Fibroblast of mammary gland (primary cell): ENCODE results near the gene PTPRN2.
"Not testable (repeated sequence)": the region's sequence is repeated elsewhere in the genome, so short reads cannot be mapped to it uniquely, and the experiment has no call there.

Experiments
- DNase-seq: peaks from one replicate; pipeline ENCODE4 v3.0.0-alpha.2; 2010; ENCODE audit warnings: low read depth
- H3K4me3 ChIP-seq: 2 replicates; pipeline ENCODE4 v1.5.1; 2011; ENCODE audit warnings: low read depth, mild to moderate bottlenecking, low read length, moderate library complexity; ENCODE audit not compliant: control insufficient read depth
- TF ChIP-seq, protein P1 (sequence below): conservative IDR thresholded peaks from 2 replicates; pipeline ENCODE4 v1.5.1; 2011; ENCODE audit warnings: low read depth, low read length, inconsistent platforms; ENCODE audit not compliant: control insufficient read depth, insufficient read depth

The PTPRN2 gene

DNA sequence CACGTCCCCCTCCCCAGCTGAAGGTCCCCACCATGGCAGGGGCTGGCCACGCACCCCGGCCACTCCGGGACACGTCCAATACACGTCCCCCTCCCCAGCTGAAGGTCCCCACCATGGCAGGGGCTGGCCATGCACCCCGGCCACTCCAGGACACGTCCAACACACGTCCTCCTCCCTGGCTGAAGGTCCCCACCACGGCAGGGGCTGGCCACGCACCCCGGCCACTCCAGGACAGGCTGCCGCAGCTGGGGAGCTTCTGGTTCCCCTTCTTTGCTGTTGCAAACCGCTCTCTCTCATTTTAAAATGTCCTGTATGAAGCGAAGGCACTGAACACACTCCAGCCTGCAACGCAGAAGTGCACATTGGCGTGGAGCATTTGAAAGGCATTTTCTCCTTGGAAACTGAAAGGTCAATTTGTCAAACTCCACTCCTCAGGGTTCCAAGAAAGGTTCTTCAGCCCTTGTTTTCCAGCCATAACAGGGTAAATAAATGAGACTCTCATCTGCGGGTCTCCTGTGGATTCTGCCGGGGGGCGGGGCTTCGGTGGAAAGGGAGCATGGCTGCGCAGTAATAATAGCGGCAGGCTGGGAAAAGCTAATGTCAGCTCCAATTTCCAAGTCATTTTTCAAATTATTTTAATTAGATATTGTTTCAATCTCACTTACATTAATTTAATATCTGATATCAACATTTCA lies 670.5 kb downstream of the PTPRN2 start:
- TF ChIP-seq, protein P1, sequence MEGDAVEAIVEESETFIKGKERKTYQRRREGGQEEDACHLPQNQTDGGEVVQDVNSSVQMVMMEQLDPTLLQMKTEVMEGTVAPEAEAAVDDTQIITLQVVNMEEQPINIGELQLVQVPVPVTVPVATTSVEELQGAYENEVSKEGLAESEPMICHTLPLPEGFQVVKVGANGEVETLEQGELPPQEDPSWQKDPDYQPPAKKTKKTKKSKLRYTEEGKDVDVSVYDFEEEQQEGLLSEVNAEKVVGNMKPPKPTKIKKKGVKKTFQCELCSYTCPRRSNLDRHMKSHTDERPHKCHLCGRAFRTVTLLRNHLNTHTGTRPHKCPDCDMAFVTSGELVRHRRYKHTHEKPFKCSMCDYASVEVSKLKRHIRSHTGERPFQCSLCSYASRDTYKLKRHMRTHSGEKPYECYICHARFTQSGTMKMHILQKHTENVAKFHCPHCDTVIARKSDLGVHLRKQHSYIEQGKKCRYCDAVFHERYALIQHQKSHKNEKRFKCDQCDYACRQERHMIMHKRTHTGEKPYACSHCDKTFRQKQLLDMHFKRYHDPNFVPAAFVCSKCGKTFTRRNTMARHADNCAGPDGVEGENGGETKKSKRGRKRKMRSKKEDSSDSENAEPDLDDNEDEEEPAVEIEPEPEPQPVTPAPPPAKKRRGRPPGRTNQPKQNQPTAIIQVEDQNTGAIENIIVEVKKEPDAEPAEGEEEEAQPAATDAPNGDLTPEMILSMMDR = no peak
- no peak overlapping the region for H3K4me3 ChIP-seq
- no peak for DNase-seq

DNA sequence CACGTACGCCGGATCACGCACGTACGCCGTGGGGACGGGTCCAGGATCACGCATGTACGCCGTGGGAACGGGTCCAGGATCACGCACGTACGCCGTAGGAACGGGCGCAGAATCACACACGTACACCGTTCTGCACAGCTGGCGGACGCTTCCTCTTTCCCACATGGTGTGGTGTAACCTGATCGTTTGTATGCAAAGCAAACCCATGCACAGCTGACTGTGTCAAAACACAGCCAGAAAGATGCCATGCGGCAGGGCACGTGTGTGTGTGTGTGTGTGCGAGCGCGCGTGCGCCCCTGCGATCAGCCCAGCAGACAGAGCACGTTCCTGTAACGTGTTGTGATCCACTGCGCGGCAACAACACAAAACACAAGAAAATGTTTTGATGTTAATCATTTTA lies 677.2 kb downstream of the PTPRN2 start:
- no peak for DNase-seq
- TF ChIP-seq, protein P1 = no peak
- no peak overlapping the region for H3K4me3 ChIP-seq

DNA sequence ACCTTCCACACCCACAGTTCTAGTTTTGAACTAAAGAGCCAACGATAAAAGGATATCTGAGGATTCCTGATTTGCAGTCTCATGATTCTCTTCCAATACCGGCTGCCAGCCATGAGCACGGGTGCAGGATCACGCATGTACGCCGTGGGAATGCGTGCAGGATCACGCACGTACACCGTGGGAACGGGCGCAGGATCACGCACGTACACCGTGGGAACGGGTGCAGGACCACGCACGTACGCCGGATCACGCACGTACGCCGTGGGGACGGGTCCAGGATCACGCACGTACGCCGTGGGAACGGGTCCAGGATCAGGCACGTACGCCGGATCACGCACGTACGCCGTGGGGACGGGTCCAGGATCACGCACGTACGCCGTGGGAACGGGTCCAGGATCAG lies 677.6 kb downstream of the PTPRN2 start:
- H3K4me3 ChIP-seq, DNase-seq: not testable (repeated sequence)

DNA sequence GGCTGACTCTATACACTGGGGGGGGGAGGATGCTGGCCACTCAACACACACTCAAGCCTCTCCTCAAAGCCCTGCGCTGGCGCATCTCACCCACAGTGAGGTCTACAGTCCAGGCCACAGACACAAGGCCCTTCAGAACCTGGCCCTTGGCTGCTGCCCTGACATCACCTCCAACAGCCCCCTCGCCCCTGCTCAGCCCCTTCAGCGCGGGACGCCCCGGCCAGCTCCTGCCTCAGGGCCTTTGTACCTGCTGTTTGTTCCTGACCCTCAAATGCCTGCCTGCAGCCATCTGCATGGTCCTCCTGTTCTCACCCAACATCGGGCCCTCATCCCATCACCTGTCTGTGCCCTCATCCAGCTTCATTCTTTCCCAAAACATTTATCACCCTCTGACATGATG lies 678.3 kb downstream of the PTPRN2 start:
- TF ChIP-seq, protein P1 = no peak

DNA sequence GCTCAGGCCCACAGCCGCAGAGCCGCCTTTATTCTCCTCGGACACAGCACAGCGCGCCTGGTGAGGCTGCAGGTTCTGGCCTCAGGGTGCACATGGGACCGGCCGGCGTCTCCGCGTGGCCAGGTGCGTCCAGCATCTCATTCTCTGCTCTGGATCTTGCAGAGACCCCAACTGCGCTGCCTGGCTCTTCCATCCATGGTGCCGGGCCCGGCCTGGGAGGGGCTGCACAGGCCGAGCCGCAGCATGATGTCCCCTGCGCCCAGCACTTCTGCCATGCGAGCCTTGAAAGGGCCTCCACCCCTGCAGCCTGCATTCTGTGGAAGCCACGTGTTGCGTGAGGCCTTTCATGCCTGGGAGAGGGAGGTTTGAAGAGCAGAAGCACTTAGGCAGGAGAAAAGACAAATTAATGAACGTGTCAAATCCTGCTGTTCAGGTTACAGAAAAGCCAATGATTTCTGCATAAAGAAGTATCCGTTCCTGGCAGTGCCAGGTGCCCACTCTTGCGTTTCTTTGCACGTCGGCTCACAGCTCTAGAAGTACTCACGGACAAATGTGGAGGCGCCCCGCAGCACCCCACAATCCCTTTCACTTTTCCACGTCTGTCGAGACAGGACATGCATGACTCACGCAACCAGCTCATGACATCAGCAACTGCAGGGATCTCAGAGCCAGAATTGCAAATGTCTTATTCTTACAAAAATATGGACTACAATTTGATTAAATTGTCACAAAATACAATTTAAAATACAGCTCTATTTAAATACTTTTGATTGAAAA lies 679.4 kb downstream of the PTPRN2 start:
- DNase-seq = peak; percentile 1
- H3K4me3 ChIP-seq = no peak overlapping the region
- TF ChIP-seq, protein P1 = no peak

More for the DNA sequence above, 678.3 kb downstream of the PTPRN2 start:
- H3K4me3 ChIP-seq = no peak overlapping the region
- DNase-seq = no peak

DNA sequence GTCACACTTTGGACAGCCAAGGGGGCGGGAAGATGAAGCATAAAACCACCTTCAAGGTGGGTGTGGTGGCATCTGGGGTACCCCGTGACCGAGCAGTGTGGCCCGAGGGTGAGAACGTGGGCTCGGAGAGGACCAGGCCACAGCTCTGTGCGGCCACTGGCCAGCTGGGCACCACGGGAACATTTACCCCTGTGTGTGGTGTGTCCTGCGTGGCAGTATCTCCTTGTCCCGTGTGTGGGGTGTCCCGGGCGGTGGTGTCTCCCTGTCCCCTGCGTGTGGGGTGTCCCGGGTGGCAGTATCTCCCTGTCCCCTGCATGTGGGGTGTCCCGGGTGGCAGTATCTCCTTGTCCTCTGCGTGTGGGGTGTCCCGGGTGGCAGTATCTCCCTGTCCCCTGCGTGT lies 680.5 kb downstream of the PTPRN2 start:
- TF ChIP-seq, protein P1 = no peak
- DNase-seq = no peak

DNA sequence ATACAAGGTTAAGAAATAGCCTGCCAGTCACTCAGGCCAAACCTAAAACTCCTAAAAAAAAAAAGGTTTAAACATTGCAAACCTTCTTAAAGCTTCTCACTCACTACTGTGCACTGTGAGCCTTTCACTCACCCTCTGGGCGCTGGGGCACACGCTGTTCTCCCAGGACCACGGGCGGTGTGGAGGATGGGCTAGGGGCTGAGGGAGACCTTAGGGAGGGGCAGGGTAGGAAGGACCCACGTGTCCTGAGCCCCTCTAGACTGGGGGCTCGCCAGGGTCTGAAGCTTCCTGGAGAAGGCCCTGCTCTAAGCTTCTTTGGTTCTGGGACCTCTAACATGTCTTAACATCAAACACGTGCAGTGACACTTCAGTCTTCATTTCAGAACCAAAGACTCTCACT lies 681.0 kb downstream of the PTPRN2 start:
- TF ChIP-seq, protein P1 = no peak
- H3K4me3 ChIP-seq = no peak overlapping the region
- no peak for DNase-seq

More for the DNA sequence above, 680.5 kb downstream of the PTPRN2 start:
- no peak overlapping the region for H3K4me3 ChIP-seq
